Effector CD8-positive, alpha-beta T cell (primary cell): ENCODE results near the gene CAV1.
"Not testable (repeated sequence)": the region's sequence is repeated elsewhere in the genome, so short reads cannot be mapped to it uniquely, and the experiment has no call there.

Experiments used
- DNase-seq: peaks from one replicate; lab custom pipeline; 2025; lab: John Stamatoyannopoulos, UW

Gene CAV1

GRCh38 chr7:116582806-116583444, 58.1 kb downstream of the CAV1 start:
- no peak for DNase-seq

GRCh38 chr7:116583653-116584052, 58.8 kb downstream of the CAV1 start:
- DNase-seq = no peak

GRCh38 chr7:116584721-116585120, 59.9 kb downstream of the CAV1 start:
- no peak for DNase-seq

- DNase-seq = no peak
Observed at GRCh38 chr7:116585392-116585791, 60.6 kb downstream of the CAV1 start.

- no peak for DNase-seq
Observed at GRCh38 chr7:116585967-116586366, 61.1 kb downstream of the CAV1 start.

GRCh38 chr7:116587200-116587599, 62.4 kb downstream of the CAV1 start:
- not testable (repeated sequence) for DNase-seq

GRCh38 chr7:116588225-116588624, 63.4 kb downstream of the CAV1 start:
- no peak for DNase-seq

- DNase-seq = no peak
Observed at GRCh38 chr7:116588641-116589594, 64.1 kb downstream of the CAV1 start.

GRCh38 chr7:116591202-116592040, 66.6 kb downstream of the CAV1 start:
- DNase-seq = no peak

- DNase-seq = no peak
Observed at GRCh38 chr7:116592041-116592355, 67.2 kb downstream of the CAV1 start.

GRCh38 chr7:116592445-116592844, 67.6 kb downstream of the CAV1 start:
- no peak for DNase-seq

- DNase-seq = no peak
Observed at GRCh38 chr7:116593359-116594075, 68.7 kb downstream of the CAV1 start.

- DNase-seq = no peak
Observed at GRCh38 chr7:116595063-116595462, 70.2 kb downstream of the CAV1 start.

GRCh38 chr7:116597384-116597783, 72.5 kb downstream of the CAV1 start:
- no peak for DNase-seq

- DNase-seq = no peak
Observed at GRCh38 chr7:116598278-116598677, 73.4 kb downstream of the CAV1 start.

GRCh38 chr7:116598861-116599260, 74.0 kb downstream of the CAV1 start:
- no peak for DNase-seq

- no peak for DNase-seq
Observed at GRCh38 chr7:116601426-116601825, 76.6 kb downstream of the CAV1 start.

- DNase-seq = no peak
Observed at GRCh38 chr7:116607299-116607698, 82.5 kb downstream of the CAV1 start.

- DNase-seq = no peak
Observed at GRCh38 chr7:116610210-116610609, 85.4 kb downstream of the CAV1 start.

GRCh38 chr7:116610721-116611120, 85.9 kb downstream of the CAV1 start:
- no peak for DNase-seq
